ENCODE measurements around the gene VPS4B. TPM values are rescaled to one million over a fixed set of nuclear protein-coding genes. Genes with fewer than 3 reads are reported as not detected.
A peak's percentile ranks its signal among the peaks of the same experiment; 100 is the strongest.

Gene VPS4B
- total RNA-seq = 42.4 and 47.4 TPM in 2 replicates

- peaks cover 10% of the 10 kb centered on the region for H3K4me1 ChIP-seq (ENCODE audit: insufficient read depth, low read length)
- peak within 1 kb of the TSS; percentile 99 for H3K27ac ChIP-seq (ENCODE audit: low read depth, low read length)
- H3K4me2 ChIP-seq (ENCODE audit: insufficient read depth, low read length) = peak within 1 kb of the TSS; percentile 84
- H3K27me3 ChIP-seq (ENCODE audit: insufficient read depth, low read length) = no peaks in the 10 kb centered on the region
- peaks cover 49% of the 10 kb centered on the region for H3K79me2 ChIP-seq (ENCODE audit: insufficient read depth, low read length)
- no peak for TF ChIP-seq CTCF (IDR thresholded peaks at IDR 0.05; ENCODE audit: extremely low read depth, low read depth, low read length)
- H3K4me3 ChIP-seq (ENCODE audit: insufficient read depth, low read length) = peak within 1 kb of the TSS; percentile 100
- peaks cover 13% of the 10 kb centered on the region for H4K20me1 ChIP-seq (ENCODE audit: insufficient read depth, low read length)
- H3K36me3 ChIP-seq (ENCODE audit: insufficient read depth, low read length) = peaks cover 14% of the 10 kb centered on the region
- DNase-seq (ENCODE audit: insufficient read length, low spot score, missing footprints) = peak; percentile 97
- peak within 1 kb of the TSS; percentile 99 for H2AFZ ChIP-seq (ENCODE audit: low read length)
- no peaks in the 10 kb centered on the region for H3K9me3 ChIP-seq (ENCODE audit: low read depth, low read length)
These were observed at the start of gene VPS4B for GRCh38 chr18:63422087-63422863. TSS of gene VPS4B (minus strand) at chr18:63422476. CDS start at chr18:63422259, 217 bp downstream.

DNA sequence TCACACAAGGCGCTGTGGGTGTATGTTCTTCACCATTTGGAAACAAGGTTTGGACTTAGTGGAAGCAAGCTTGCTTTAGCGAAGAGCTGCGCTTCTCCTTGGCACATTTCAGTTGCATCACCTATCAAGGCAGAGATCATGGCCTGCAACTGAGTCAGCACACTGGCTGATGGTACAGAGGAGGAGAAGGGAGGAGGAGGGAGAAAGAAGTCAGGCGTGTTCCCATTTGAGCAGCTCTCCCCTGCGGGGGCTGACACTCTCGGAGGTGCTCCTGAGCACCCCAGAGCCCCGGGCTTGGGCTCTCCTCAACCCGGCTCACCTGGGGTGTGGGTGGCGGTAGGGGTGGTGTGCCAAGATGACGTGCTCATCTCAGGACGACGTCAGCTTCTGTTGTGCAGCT is 48.5 kb upstream of the VPS4B start:
- Histone ChIP-seq H3K4me1 (ENCODE audit: insufficient read depth, low read length) (no peaks in the 10 kb centered on the region), H3K4me3 (ENCODE audit: insufficient read depth, low read length) (no peak overlapping the region), H3K79me2 (ENCODE audit: insufficient read depth, low read length) (no peaks in the 10 kb centered on the region), H3K27ac (ENCODE audit: low read depth, low read length) (no peak overlapping the region), H3K9me3 (ENCODE audit: low read depth, low read length) (no peaks in the 10 kb centered on the region), H3K4me2 (ENCODE audit: insufficient read depth, low read length) (no peak overlapping the region), H2AFZ (ENCODE audit: low read length) (no peak overlapping the region), H3K27me3 (ENCODE audit: insufficient read depth, low read length) (no peaks in the 10 kb centered on the region), H4K20me1 (ENCODE audit: insufficient read depth, low read length) (no peaks in the 10 kb centered on the region), H3K36me3 (ENCODE audit: insufficient read depth, low read length) (no peaks in the 10 kb centered on the region)
- no peak for TF ChIP-seq CTCF (IDR thresholded peaks at IDR 0.05; ENCODE audit: extremely low read depth, low read depth, low read length)
- DNase-seq (ENCODE audit: insufficient read length, low spot score, missing footprints) = no peak

GRCh38 chr18:63468575-63468974 is 46.3 kb upstream of the VPS4B start:
- Histone ChIP-seq H3K27ac (ENCODE audit: low read depth, low read length) (no peak overlapping the region), H3K4me3 (ENCODE audit: insufficient read depth, low read length) (no peak overlapping the region), H3K4me2 (ENCODE audit: insufficient read depth, low read length) (no peak overlapping the region), H3K27me3 (ENCODE audit: insufficient read depth, low read length) (peaks cover 6% of the 10 kb centered on the region), H3K79me2 (ENCODE audit: insufficient read depth, low read length) (no peaks in the 10 kb centered on the region), H3K36me3 (ENCODE audit: insufficient read depth, low read length) (no peaks in the 10 kb centered on the region), H3K4me1 (ENCODE audit: insufficient read depth, low read length) (no peaks in the 10 kb centered on the region), H4K20me1 (ENCODE audit: insufficient read depth, low read length) (no peaks in the 10 kb centered on the region), H3K9me3 (ENCODE audit: low read depth, low read length) (no peaks in the 10 kb centered on the region), H2AFZ (ENCODE audit: low read length) (no peak overlapping the region)
- DNase-seq (ENCODE audit: insufficient read length, low spot score, missing footprints) = no peak
- no peak for TF ChIP-seq CTCF (IDR thresholded peaks at IDR 0.05; ENCODE audit: extremely low read depth, low read depth, low read length)

DNA sequence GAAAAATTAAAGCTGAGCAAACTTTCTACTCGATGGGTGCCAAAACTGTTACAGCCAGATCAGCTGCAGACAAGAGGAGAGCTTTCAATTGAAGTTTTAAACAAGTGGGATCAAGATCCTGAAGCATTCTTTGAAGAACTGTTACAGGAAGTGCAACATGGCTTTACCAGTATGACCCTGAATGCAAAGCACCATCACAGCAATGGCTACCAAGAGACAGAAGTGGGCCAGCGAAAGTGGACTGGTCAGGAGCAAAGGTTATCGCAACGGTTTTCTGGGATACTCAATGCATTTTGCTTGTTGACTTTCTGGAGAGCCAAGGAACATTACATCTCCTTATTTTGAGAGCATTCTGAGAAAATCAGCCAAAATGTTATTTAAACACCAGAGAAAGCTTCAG is 45.4 kb upstream of the VPS4B start:
- H3K27me3 ChIP-seq (ENCODE audit: insufficient read depth, low read length) = peaks cover 11% of the 10 kb centered on the region
- H3K9me3 ChIP-seq (ENCODE audit: low read depth, low read length) = no peaks in the 10 kb centered on the region
- H3K36me3 ChIP-seq (ENCODE audit: insufficient read depth, low read length) = no peaks in the 10 kb centered on the region
- TF ChIP-seq CTCF (IDR thresholded peaks at IDR 0.05; ENCODE audit: extremely low read depth, low read depth, low read length) = no peak
- H3K4me3 ChIP-seq (ENCODE audit: insufficient read depth, low read length) = no peak overlapping the region
- no peaks in the 10 kb centered on the region for H3K79me2 ChIP-seq (ENCODE audit: insufficient read depth, low read length)
- no peaks in the 10 kb centered on the region for H4K20me1 ChIP-seq (ENCODE audit: insufficient read depth, low read length)
- no peak overlapping the region for H2AFZ ChIP-seq (ENCODE audit: low read length)
- no peak overlapping the region for H3K27ac ChIP-seq (ENCODE audit: low read depth, low read length)
- no peaks in the 10 kb centered on the region for H3K4me1 ChIP-seq (ENCODE audit: insufficient read depth, low read length)
- DNase-seq (ENCODE audit: insufficient read length, low spot score, missing footprints) = no peak
- H3K4me2 ChIP-seq (ENCODE audit: insufficient read depth, low read length) = no peak overlapping the region

Measured in osteoblast (primary cell).